ENCODE data around the gene CXCR3. TPM values are rescaled to one million over a fixed set of nuclear protein-coding genes. Genes with fewer than 3 reads are reported as not detected.

Gene CXCR3
- total RNA-seq, 1 experiment from 2014 or later = 0.89 TPM

Other genes with a start within 250 kb of the CXCR3 start
- gene OGT, start 85.4 kb downstream of the CXCR3 start, total RNA-seq (2014; rRNA removed; shearing (Covaris generic)) = 87.4 and 97.9 TPM in 2 replicates
- 0.70 and 2.1 TPM in 2 replicates for gene GCNA, start 40.1 kb downstream of the CXCR3 start, total RNA-seq (2014; rRNA removed; shearing (Covaris generic))
- not detected in 2 replicates for gene CXorf49, start 99.8 kb upstream of the CXCR3 start, total RNA-seq (2014; rRNA removed; shearing (Covaris generic))
- gene CXorf49B, start 144.8 kb upstream of the CXCR3 start, total RNA-seq (2014; rRNA removed; shearing (Covaris generic)) = not detected in 2 replicates